ENCODE data around the gene PRKAG2.

PRKAG2 gene

GRCh38 chr7:151876899-151877777, at the start of gene PRKAG2:
Gene PRKAG2 (minus strand): TSS chr7:151877115. CDS start chr7:151876620, 495 bp downstream.
- peak within 1 kb of the TSS; percentile 55 for H3K4me3 ChIP-seq (ENCODE audit: low read length)
- DNase-seq (ENCODE audit: low read depth), result peak; percentile 39
- no peak for TF ChIP-seq CTCF (IDR thresholded peaks at IDR 0.05; ENCODE audit: insufficient read depth, low read depth, low read length, missing control alignments)

GRCh38 chr7:151926336-151926712, 49.4 kb upstream of the PRKAG2 start:
- no peak for TF ChIP-seq CTCF (IDR thresholded peaks at IDR 0.05; ENCODE audit: insufficient read depth, low read depth, low read length, missing control alignments)
- no peak overlapping the region for H3K4me3 ChIP-seq (ENCODE audit: low read length)
- DNase-seq (ENCODE audit: low read depth), result no peak

- no peak for DNase-seq (ENCODE audit: low read depth)
- H3K4me3 ChIP-seq (ENCODE audit: low read length), result no peak overlapping the region
- no peak for TF ChIP-seq CTCF (IDR thresholded peaks at IDR 0.05; ENCODE audit: insufficient read depth, low read depth, low read length, missing control alignments)
Measured at GRCh38 chr7:151925446-151926335, 48.8 kb upstream of the PRKAG2 start.

GRCh38 chr7:151924508-151924907, 47.6 kb upstream of the PRKAG2 start:
- DNase-seq (ENCODE audit: low read depth), result no peak
- no peak overlapping the region for H3K4me3 ChIP-seq (ENCODE audit: low read length)
- TF ChIP-seq CTCF (IDR thresholded peaks at IDR 0.05; ENCODE audit: insufficient read depth, low read depth, low read length, missing control alignments), result no peak

- TF ChIP-seq CTCF (IDR thresholded peaks at IDR 0.05; ENCODE audit: insufficient read depth, low read depth, low read length, missing control alignments), result no peak
- no peak for DNase-seq (ENCODE audit: low read depth)
- no peak overlapping the region for H3K4me3 ChIP-seq (ENCODE audit: low read length)
Measured at GRCh38 chr7:151924001-151924400, 47.1 kb upstream of the PRKAG2 start.

- no peak for TF ChIP-seq CTCF (IDR thresholded peaks at IDR 0.05; ENCODE audit: insufficient read depth, low read depth, low read length, missing control alignments)
- peak; percentile 44 for DNase-seq (ENCODE audit: low read depth)
- H3K4me3 ChIP-seq (ENCODE audit: low read length), result no peak overlapping the region
Measured at GRCh38 chr7:151923097-151923876, 46.4 kb upstream of the PRKAG2 start.
